Measurements from ENCODE around the gene TMOD2. TPM values are rescaled to one million over a fixed set of nuclear protein-coding genes. Genes with fewer than 3 reads are reported as not detected.

TMOD2 gene
- total RNA-seq, 2 experiments from 2014 or later, result 6.9 to 12.7 TPM

GRCh38 chr15:51724199-51724598, 27.2 kb upstream of the TMOD2 start:
- H3K27ac Mint-ChIP-seq, result no peak overlapping the region
- H3K4me3 Mint-ChIP-seq, result no peak overlapping the region
- no peak for DNase-seq
- CTCF ChIA-PET, result interaction anchor here (2.4 kb wide), 1 partner anchor 52 kb away, joined by 8 read pairs; no protein-coding TSS in a partner anchor
- H3K9me3 Mint-ChIP-seq (ENCODE audit: low read depth), result no peaks in the 10 kb centered on the region
- no peaks in the 10 kb centered on the region for H3K27me3 Mint-ChIP-seq
- ATAC-seq, result no peak
- peaks cover 22% of the 10 kb centered on the region for H3K36me3 Mint-ChIP-seq
- peaks cover 32% of the 10 kb centered on the region for H3K4me1 Mint-ChIP-seq

GRCh38 chr15:51724673-51725072, 26.7 kb upstream of the TMOD2 start:
- Mint-ChIP-seq H3K36me3 (peaks cover 24% of the 10 kb centered on the region), H3K27ac (no peak overlapping the region), H3K27me3 (no peaks in the 10 kb centered on the region), H3K4me1 (peaks cover 30% of the 10 kb centered on the region), H3K9me3 (ENCODE audit: low read depth) (no peaks in the 10 kb centered on the region), H3K4me3 (no peak overlapping the region)
- CTCF ChIA-PET, result interaction anchor here (2.4 kb wide), 1 partner anchor 52 kb away, joined by 8 read pairs; no protein-coding TSS in a partner anchor
- no peak for ATAC-seq
- DNase-seq, result no peak

DNA sequence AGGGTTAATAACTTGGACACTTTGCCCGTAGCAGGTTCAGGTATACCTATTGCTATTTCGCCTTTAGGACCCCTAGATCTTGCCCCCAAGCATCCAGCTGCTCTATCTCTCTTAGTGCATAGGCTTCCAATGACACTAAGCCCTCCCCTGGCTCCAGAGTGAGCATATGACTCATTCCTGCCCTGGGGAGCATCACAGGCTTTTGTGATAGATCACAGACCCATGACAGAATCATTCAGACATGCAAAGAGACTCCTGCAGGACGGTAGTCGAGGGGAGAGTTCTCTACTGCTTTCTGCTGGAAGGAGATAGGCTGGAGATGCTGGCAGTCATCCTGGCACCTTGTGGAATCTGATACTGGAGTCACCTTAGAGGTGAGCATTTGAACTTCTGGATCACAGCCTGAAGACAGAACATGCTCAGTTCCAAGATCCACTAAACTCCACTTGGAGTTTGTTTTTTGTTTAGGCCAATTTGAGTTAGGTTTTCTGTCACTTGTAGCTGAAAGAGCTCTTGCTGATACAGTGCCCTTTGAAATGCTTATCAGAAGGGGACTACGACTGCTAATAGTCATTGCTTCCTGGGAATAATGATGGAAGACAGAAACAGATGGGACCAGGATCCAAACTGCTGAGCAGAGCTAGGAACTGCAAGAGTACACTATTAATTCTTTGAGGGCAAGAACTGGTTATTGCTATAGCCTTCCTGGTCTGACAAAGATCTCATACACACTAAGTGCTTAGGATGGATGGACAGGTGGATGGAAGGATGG, 24.9 kb upstream of the TMOD2 start:
- H3K27me3 Mint-ChIP-seq, result no peaks in the 10 kb centered on the region
- peaks cover 46% of the 10 kb centered on the region for H3K4me1 Mint-ChIP-seq
- no peak overlapping the region for H3K27ac Mint-ChIP-seq
- peak; percentile 57 for DNase-seq
- H3K4me3 Mint-ChIP-seq, result no peak overlapping the region
- peak; percentile 70 for ATAC-seq
- peaks cover 25% of the 10 kb centered on the region for H3K36me3 Mint-ChIP-seq
- CTCF ChIA-PET, result no interaction called here
- H3K9me3 Mint-ChIP-seq (ENCODE audit: low read depth), result no peaks in the 10 kb centered on the region

DNA sequence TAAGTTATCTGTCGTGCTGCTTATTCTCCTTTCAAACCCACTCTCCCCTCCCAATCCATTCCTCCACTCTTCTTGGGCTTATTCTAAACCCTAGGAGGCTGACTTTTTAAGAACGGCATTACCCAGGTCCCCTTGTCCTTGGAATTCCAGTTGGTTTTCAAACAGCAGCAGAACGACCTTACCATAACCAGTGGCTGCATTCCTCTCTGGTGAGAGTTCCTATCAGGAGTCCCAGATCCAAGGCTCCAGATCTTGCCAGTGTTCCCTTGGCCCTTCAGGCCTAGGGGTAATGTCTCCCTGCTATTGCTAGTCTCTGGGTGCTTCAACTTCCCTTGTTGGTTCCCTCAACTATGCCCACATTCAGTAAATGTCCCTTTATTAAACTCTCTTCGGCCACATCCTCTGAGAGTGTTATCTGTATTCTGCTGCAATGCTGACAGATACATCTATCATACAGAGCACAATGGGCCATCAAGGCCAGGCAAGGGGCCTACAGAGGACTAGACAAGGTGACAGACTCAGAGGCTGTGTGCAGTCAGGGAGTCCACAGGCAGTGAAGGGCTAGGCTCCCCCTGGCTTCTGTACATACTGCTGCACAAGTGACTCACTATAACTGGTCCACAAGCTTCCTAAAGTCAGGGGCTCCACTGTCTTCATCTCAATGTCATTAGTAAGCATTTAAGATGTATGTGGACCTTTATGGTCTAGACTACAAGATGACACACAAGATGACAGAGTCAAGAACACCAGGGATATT, 24.1 kb upstream of the TMOD2 start:
- Mint-ChIP-seq H3K9me3 (ENCODE audit: low read depth) (no peaks in the 10 kb centered on the region), H3K4me1 (peaks cover 51% of the 10 kb centered on the region), H3K27ac (no peak overlapping the region), H3K36me3 (peaks cover 18% of the 10 kb centered on the region), H3K27me3 (no peaks in the 10 kb centered on the region), H3K4me3 (no peak overlapping the region)
- no peak for ATAC-seq
- no peak for DNase-seq
- CTCF ChIA-PET, result interaction anchor here (0.7 to 0.8 kb wide), 2 partner anchors 30 to 49 kb away, joined by 3 to 4 read pairs; no protein-coding TSS in a partner anchor

- peaks cover 28% of the 10 kb centered on the region for H3K36me3 Mint-ChIP-seq
- H3K4me1 Mint-ChIP-seq, result peaks cover 70% of the 10 kb centered on the region
- H3K27ac Mint-ChIP-seq, result peak overlapping the region; percentile 97
- H3K4me3 Mint-ChIP-seq, result peak overlapping the region; percentile 77
- CTCF ChIA-PET, result interaction anchor here (1.1 to 4.0 kb wide), 5 partner anchors 17 to 82 kb away, joined by 3 to 31 read pairs (median 7); no protein-coding TSS in a partner anchor
- peak; percentile 69 for ATAC-seq
- peak; percentile 62 for DNase-seq
- no peaks in the 10 kb centered on the region for H3K9me3 Mint-ChIP-seq (ENCODE audit: low read depth)
- no peaks in the 10 kb centered on the region for H3K27me3 Mint-ChIP-seq
Observed at GRCh38 chr15:51731549-51732267, 19.7 kb upstream of the TMOD2 start.

DNA sequence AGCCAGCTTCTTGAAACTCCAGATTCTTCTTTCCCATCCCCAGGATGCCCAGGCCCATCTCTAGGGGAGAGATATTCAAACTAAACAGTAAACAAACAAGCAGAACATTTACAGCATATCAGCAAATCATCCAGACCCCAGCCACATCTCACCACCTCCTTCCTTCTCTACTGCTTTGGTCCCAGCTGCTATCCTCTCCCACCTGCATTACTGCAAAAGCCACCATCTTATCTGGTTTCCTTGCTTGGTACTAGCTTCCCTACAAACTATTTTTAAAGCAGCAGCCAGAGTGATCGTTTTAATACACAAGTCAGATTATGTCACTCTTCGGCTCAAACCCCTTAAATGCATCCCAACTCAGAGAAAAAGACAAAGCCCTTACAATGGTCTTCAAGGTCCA, 18.8 kb upstream of the TMOD2 start:
- Mint-ChIP-seq H3K4me3 (no peak overlapping the region), H3K27ac (peak overlapping the region; percentile 97), H3K9me3 (ENCODE audit: low read depth) (no peaks in the 10 kb centered on the region), H3K27me3 (no peaks in the 10 kb centered on the region), H3K4me1 (peaks cover 65% of the 10 kb centered on the region), H3K36me3 (peaks cover 28% of the 10 kb centered on the region)
- no peak for DNase-seq
- CTCF ChIA-PET, result interaction anchor here (1.1 to 4.0 kb wide), 5 partner anchors 17 to 83 kb away, joined by 3 to 31 read pairs (median 7); no protein-coding TSS in a partner anchor
- ATAC-seq, result no peak

DNA sequence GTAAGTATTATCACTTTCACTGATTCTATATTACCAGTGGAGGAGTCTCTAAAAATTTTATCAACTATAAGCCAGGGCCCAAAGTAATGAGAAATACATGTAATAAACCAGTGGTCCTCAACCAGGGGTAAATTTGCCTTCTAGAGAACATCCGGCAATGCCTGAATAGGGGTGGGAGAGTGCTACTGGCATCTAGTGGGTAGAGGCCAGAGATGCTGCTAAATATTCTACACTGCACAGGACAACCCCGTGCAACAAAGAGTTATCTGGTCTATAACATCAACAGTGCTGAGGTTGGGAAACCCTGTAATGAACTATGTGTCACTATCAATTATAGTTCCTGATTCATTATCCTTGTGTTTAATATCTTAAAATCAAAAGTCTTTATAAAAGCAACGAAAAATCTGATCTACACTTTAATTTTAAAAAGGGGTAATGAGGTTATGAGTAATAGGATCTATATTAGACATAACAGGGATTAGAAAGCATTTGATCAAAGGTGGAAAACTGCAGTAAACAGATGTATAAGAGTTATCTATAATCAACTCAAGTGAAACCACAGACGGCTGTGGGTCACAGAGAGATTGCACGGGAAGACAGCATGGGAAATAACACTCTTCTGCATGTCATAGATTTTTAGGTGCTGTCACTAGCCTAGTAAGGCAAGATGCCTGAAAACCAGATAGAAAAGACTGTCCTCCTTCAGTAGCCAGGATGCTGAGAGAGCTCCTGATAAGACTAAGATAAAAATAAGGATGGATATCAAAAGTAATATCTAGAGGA, 16.0 kb upstream of the TMOD2 start:
- peaks cover 67% of the 10 kb centered on the region for H3K4me1 Mint-ChIP-seq
- no peaks in the 10 kb centered on the region for H3K27me3 Mint-ChIP-seq
- CTCF ChIA-PET, result interaction anchor here (0.7 to 3.1 kb wide), 9 partner anchors 12 to 113 kb away, joined by 3 to 34 read pairs (median 3); partner anchors contain the start of gene DMXL2
- peak; percentile 17 for ATAC-seq
- peaks cover 19% of the 10 kb centered on the region for H3K36me3 Mint-ChIP-seq
- DNase-seq, result peak; percentile 52
- no peaks in the 10 kb centered on the region for H3K9me3 Mint-ChIP-seq (ENCODE audit: low read depth)
- peak overlapping the region; percentile 92 for H3K4me3 Mint-ChIP-seq
- H3K27ac Mint-ChIP-seq, result peak overlapping the region; percentile 87

DNA sequence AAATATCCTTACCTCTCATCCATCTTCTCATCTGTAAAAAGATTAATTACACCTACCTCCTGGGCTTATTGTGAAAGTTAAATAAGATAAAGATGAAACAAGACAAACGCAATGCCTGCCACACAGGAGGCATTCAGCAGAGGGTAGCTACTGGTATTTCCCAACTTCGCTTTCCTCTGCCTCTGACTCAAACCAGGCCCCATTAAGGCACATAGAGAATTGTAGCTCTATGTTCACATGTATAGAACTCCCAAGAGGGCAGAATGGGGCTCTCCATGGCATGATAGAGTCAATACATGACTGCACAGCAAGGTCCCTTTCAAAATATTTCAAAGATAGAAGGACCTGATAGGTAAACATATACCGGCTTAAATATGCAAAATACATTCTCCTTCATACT, 15.3 kb upstream of the TMOD2 start:
- DNase-seq, result no peak
- Mint-ChIP-seq H3K36me3 (peaks cover 13% of the 10 kb centered on the region), H3K9me3 (ENCODE audit: low read depth) (no peaks in the 10 kb centered on the region), H3K27me3 (no peaks in the 10 kb centered on the region), H3K27ac (peak overlapping the region; percentile 87), H3K4me1 (peaks cover 61% of the 10 kb centered on the region), H3K4me3 (peak overlapping the region; percentile 92)
- no peak for ATAC-seq
- CTCF ChIA-PET, result interaction anchor here (0.7 to 3.1 kb wide), 12 partner anchors 11 to 114 kb away, joined by 3 to 34 read pairs (median 4); partner anchors contain the start of gene DMXL2

GRCh38 chr15:51736751-51737521, 14.5 kb upstream of the TMOD2 start:
- CTCF ChIA-PET, result interaction anchor here (0.9 to 3.1 kb wide), 11 partner anchors 10 to 115 kb away, joined by 3 to 34 read pairs (median 4); partner anchors contain the start of gene DMXL2
- H3K36me3 Mint-ChIP-seq, result peaks cover 12% of the 10 kb centered on the region
- H3K9me3 Mint-ChIP-seq (ENCODE audit: low read depth), result no peaks in the 10 kb centered on the region
- H3K4me1 Mint-ChIP-seq, result peaks cover 52% of the 10 kb centered on the region
- H3K27ac Mint-ChIP-seq, result peak overlapping the region; percentile 87
- peak overlapping the region; percentile 92 for H3K4me3 Mint-ChIP-seq
- DNase-seq (peak; percentile 80), ATAC-seq (peak; percentile 63)
- H3K27me3 Mint-ChIP-seq, result no peaks in the 10 kb centered on the region

- Mint-ChIP-seq H3K4me1 (peaks cover 44% of the 10 kb centered on the region), H3K9me3 (ENCODE audit: low read depth) (no peaks in the 10 kb centered on the region), H3K4me3 (peak within 1 kb of the TSS; percentile 92), H3K27me3 (no peaks in the 10 kb centered on the region), H3K27ac (peak within 1 kb of the TSS; percentile 87), H3K36me3 (peaks cover 9% of the 10 kb centered on the region)
- CTCF ChIA-PET, result interaction anchor here (0.7 to 3.1 kb wide), 8 partner anchors 10 to 91 kb away, joined by 3 to 34 read pairs (median 5); no protein-coding TSS in a partner anchor
- ATAC-seq (peak; percentile 67), DNase-seq (peak; percentile 78)
Observed at GRCh38 chr15:51737522-51738305, 13.7 kb upstream of the TMOD2 start, which contains the start of gene LYSMD2. Gene LYSMD2, minus strand, starts transcription at chr15:51737655. Its CDS starts 33 bp downstream, at chr15:51737622.

DNA sequence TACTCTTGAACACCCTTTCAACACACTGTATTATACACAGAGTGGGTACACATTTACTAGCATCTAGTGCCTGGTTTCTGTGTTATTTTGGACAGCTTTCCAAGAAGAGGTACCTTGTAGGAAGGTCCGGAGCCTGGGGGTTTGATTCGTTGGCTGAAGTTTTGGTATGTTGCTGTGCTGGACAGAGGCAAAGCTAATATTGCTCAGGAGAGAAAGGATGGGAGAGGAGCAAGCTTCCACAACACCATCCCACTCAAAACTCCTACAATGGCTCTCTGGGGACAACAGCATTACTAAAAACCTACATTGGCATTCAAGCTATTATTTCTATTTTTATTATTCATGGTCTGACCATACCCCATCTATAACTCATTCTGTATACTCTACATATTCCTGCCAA, 12.8 kb upstream of the TMOD2 start:
- H3K27ac Mint-ChIP-seq, result peak overlapping the region; percentile 81
- CTCF ChIA-PET, result interaction anchor here (0.6 to 3.1 kb wide), 4 partner anchors 9 to 518 kb away, joined by 3 to 25 read pairs (median 3); no protein-coding TSS in a partner anchor
- no peaks in the 10 kb centered on the region for H3K27me3 Mint-ChIP-seq
- H3K36me3 Mint-ChIP-seq, result peaks cover 3% of the 10 kb centered on the region
- ATAC-seq, result no peak
- H3K4me3 Mint-ChIP-seq, result peak overlapping the region; percentile 68
- no peaks in the 10 kb centered on the region for H3K9me3 Mint-ChIP-seq (ENCODE audit: low read depth)
- no peak for DNase-seq
- H3K4me1 Mint-ChIP-seq, result peaks cover 36% of the 10 kb centered on the region
